Neural cell (in vitro differentiated cells): ENCODE results near the gene MSI2. TPM values are rescaled to one million over a fixed set of nuclear protein-coding genes. Genes with fewer than 3 reads are reported as not detected.

Experiments used
- H2AFZ ChIP-seq: fragments of 200-600, 300-800 bp; sonication (generic), shearing (Covaris generic); 2 replicates; pipeline ENCODE4 v1.6.0; 2014; ENCODE audit warnings: low read depth, mild to moderate bottlenecking, antibody characterized with exemption, low read length, moderate library complexity
- H3F3A ChIP-seq: fragments of 200-600 bp; shearing (Covaris generic); 2 replicates; pipeline ENCODE4 v1.6.1; 2016; ENCODE audit warnings: mild to moderate bottlenecking, moderate library complexity, mixed read lengths, antibody characterized with exemption, low read length; ENCODE audit not compliant: insufficient read depth, poor library complexity, severe bottlenecking
- H3K27ac ChIP-seq: fragments of 200-600, 300-800 bp; sonication (generic), shearing (Covaris generic); 2 replicates; pipeline ENCODE4 v1.5.1; 2014; ENCODE audit warnings: mild to moderate bottlenecking, low read length, moderate library complexity
- H3K27me3 ChIP-seq: fragments of 300-800, 200-600 bp; sonication (generic), shearing (Covaris generic); 2 replicates; pipeline ENCODE4 v1.6.0; 2014; ENCODE audit warnings: mild to moderate bottlenecking, low read depth, low read length, moderate library complexity; ENCODE audit not compliant: insufficient read depth
- H3K36me3 ChIP-seq: fragments of 300-800, 200-600 bp; sonication (generic), shearing (Covaris generic); 2 replicates; pipeline ENCODE4 v1.5.1; 2014; ENCODE audit warnings: mild to moderate bottlenecking, antibody characterized with exemption, low read length, moderate library complexity; ENCODE audit not compliant: insufficient read depth
- H3K4me2 ChIP-seq: fragments of 300-800, 200-600 bp; sonication (generic), shearing (Covaris generic); 2 replicates; pipeline ENCODE4 v1.6.0; 2014; ENCODE audit warnings: mild to moderate bottlenecking, low read length
- H3K4me3 ChIP-seq: fragments of 300-800, 200-600 bp; sonication (generic), shearing (Covaris generic); 2 replicates; pipeline ENCODE4 v1.5.1; 2014; ENCODE audit warnings: mild to moderate bottlenecking, low read length, moderate library complexity
- H3K79me2 ChIP-seq: fragments of 200-600 bp; shearing (Covaris generic); replicated peaks from 2 replicates; pipeline ENCODE4 v1.6.0; 2014; ENCODE audit warnings: mild to moderate bottlenecking, low read length, moderate library complexity; ENCODE audit not compliant: insufficient read depth
- H3K9ac ChIP-seq: fragments of 300-800, 200-600 bp; sonication (generic), shearing (Covaris generic); 2 replicates; pipeline ENCODE4 v1.6.1; 2016; ENCODE audit warnings: mild to moderate bottlenecking, low read length, mixed read lengths
- H3K9me2 ChIP-seq: fragments of 200-600 bp; shearing (Covaris generic); 2 replicates; pipeline ENCODE4 v1.6.1; 2016; ENCODE audit warnings: mild to moderate bottlenecking, low read length, mixed read lengths; ENCODE audit not compliant: insufficient read depth
- H3K9me3 ChIP-seq: fragments of 200-600, 300-800 bp; sonication (generic), shearing (Covaris generic); 2 replicates; pipeline ENCODE4 v1.6.1; 2016; ENCODE audit warnings: mild to moderate bottlenecking, mixed run types, low read length, moderate library complexity, mixed read lengths
- H4K20me1 ChIP-seq: fragments of 200-600 bp; shearing (Covaris generic); 2 replicates; pipeline ENCODE4 v1.6.1; 2016; ENCODE audit warnings: mild to moderate bottlenecking, mixed run types; ENCODE audit not compliant: insufficient read depth
- EP300 ChIP-seq: fragments of 450-650 bp; conservative IDR thresholded peaks from 2 replicates; pipeline ENCODE4 v1.6.1; 2014; ENCODE audit warnings: antibody characterized with exemption, mild to moderate bottlenecking, moderate library complexity; ENCODE audit not compliant: poor library complexity, severe bottlenecking
- EZH2 ChIP-seq: fragments of 200-600, 300-800 bp; shearing (Covaris generic), sonication (generic); IDR thresholded peaks from 2 replicates; pipeline ENCODE4 v1.6.1; 2014; ENCODE audit warnings: antibody characterized with exemption, low read length, borderline replicate concordance, mild to moderate bottlenecking; ENCODE audit not compliant: insufficient read depth, poor library complexity, severe bottlenecking
- MXI1 ChIP-seq: fragments of 450-650 bp; conservative IDR thresholded peaks from 2 replicates; pipeline ENCODE4 v1.6.1; 2014; ENCODE audit warnings: antibody characterized with exemption, mild to moderate bottlenecking; ENCODE audit not compliant: poor library complexity, severe bottlenecking
- POLR2AphosphoS5 ChIP-seq: IDR thresholded peaks from 2 replicates; pipeline ENCODE4 v1.6.1; 2012
- RAD21 ChIP-seq: fragments of 450-650 bp; conservative IDR thresholded peaks from 2 replicates; pipeline ENCODE4 v1.6.1; 2014; ENCODE audit warnings: antibody characterized with exemption, mild to moderate bottlenecking, moderate library complexity
- SMC3 ChIP-seq: fragments of 450-650 bp; conservative IDR thresholded peaks from 2 replicates; pipeline ENCODE4 v1.6.1; 2014; ENCODE audit warnings: antibody characterized with exemption, mild to moderate bottlenecking, moderate library complexity; ENCODE audit not compliant: poor library complexity
- TAF1 ChIP-seq: IDR thresholded peaks from 2 replicates; pipeline ENCODE4 v1.6.1; 2012; ENCODE audit warnings: low read depth
- polyA plus RNA-seq: library from polyadenylated mRNA; depleted of rRNA; stranded (reverse); fragments of >200 nt; gene quantifications from 2 replicates; pipeline ENCODE4 v1.2.3, GENCODE V29; 2014
- TF ChIP-seq, protein P1 (sequence below): fragments of 450-650 bp; IDR thresholded peaks from 2 replicates; pipeline ENCODE4 v1.5.1; 2014; ENCODE audit warnings: antibody characterized with exemption, mild to moderate bottlenecking, moderate library complexity; ENCODE audit not compliant: poor library complexity, severe bottlenecking
- TF ChIP-seq, protein P2 (sequence below): IDR thresholded peaks from 2 replicates; pipeline ENCODE4 v1.6.1; 2012; ENCODE audit warnings: borderline replicate concordance

MSI2 gene
- polyA plus RNA-seq, 1 donor from 2014 or later: 61.4 TPM

DNA sequence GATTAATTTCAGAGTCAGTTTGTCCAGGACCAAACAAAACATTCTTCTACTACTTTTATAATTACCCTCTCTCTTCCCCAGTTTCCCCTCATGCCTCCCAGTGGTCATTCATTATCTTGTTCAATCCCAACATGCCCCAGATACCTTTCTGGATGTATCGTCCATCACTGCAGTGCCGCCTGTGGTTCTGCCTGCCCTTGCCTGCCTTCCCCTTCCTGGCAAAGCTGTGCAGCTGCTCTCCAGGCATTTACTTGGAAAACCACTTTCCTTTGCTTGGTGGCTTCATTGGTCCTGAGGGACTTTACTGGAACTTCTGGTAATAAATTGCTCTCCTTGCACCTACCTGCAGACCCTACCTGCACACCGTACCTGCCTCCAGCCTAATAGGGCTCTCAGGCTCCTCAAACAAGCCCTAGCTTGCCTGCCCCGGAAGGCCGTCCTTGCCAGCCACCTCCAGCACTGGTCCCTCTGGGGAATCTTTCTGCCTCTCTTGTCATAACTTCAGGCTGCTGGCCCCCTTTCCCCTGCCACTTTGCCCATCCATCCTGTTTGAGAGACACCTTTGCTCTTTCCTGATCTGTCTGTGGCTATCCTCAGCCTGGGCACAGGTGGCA lies 19.5 kb upstream of the MSI2 start:
- H3K9me2 ChIP-seq: no peaks in the 10 kb centered on the region
- no peak overlapping the region for H3K4me3 ChIP-seq
- TF ChIP-seq, protein P1, sequence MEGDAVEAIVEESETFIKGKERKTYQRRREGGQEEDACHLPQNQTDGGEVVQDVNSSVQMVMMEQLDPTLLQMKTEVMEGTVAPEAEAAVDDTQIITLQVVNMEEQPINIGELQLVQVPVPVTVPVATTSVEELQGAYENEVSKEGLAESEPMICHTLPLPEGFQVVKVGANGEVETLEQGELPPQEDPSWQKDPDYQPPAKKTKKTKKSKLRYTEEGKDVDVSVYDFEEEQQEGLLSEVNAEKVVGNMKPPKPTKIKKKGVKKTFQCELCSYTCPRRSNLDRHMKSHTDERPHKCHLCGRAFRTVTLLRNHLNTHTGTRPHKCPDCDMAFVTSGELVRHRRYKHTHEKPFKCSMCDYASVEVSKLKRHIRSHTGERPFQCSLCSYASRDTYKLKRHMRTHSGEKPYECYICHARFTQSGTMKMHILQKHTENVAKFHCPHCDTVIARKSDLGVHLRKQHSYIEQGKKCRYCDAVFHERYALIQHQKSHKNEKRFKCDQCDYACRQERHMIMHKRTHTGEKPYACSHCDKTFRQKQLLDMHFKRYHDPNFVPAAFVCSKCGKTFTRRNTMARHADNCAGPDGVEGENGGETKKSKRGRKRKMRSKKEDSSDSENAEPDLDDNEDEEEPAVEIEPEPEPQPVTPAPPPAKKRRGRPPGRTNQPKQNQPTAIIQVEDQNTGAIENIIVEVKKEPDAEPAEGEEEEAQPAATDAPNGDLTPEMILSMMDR: no peak
- TF ChIP-seq POLR2AphosphoS5: no peak
- no peaks in the 10 kb centered on the region for H3K27me3 ChIP-seq
- H3K79me2 ChIP-seq: no peaks in the 10 kb centered on the region
- no peak overlapping the region for H2AFZ ChIP-seq
- H3K4me2 ChIP-seq: no peak overlapping the region
- no peaks in the 10 kb centered on the region for H3K9me3 ChIP-seq
- H4K20me1 ChIP-seq: no peaks in the 10 kb centered on the region
- no peak overlapping the region for H3K27ac ChIP-seq
- H3K9ac ChIP-seq: no peak overlapping the region
- no peaks in the 10 kb centered on the region for H3F3A ChIP-seq
- H3K36me3 ChIP-seq: no peaks in the 10 kb centered on the region

DNA sequence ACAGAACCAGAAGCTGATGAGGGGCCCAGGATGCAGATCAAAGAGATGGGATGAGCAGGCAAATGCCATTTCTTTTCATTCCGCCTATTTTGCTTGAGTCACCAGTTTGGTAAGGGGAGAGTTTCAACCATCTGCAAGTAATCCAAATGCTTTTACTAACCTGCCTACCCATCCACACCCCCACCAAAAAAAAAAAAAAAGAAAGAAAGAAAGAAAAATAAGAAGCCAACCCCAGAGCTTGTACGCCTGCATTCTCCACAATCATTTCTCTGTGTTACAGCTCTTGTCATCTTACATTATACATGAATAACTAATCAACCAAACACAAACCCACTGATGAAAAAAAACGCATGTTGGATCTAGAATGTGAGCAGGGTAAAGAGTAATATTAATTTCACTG lies 15.7 kb upstream of the MSI2 start:
- no peaks in the 10 kb centered on the region for H3K36me3 ChIP-seq
- no peaks in the 10 kb centered on the region for H3K79me2 ChIP-seq
- H3K27me3 ChIP-seq: no peaks in the 10 kb centered on the region
- no peak overlapping the region for H2AFZ ChIP-seq
- H3K4me2 ChIP-seq: no peak overlapping the region
- H3K9me3 ChIP-seq: no peaks in the 10 kb centered on the region
- no peak overlapping the region for H3K9ac ChIP-seq
- TF ChIP-seq, protein P1: no peak
- TF ChIP-seq MXI1 (no peak), RAD21 (no peak), TAF1 (no peak), SMC3 (no peak), EZH2 (no peak), POLR2AphosphoS5 (no peak), EP300 (no peak)
- TF ChIP-seq, protein P2, sequence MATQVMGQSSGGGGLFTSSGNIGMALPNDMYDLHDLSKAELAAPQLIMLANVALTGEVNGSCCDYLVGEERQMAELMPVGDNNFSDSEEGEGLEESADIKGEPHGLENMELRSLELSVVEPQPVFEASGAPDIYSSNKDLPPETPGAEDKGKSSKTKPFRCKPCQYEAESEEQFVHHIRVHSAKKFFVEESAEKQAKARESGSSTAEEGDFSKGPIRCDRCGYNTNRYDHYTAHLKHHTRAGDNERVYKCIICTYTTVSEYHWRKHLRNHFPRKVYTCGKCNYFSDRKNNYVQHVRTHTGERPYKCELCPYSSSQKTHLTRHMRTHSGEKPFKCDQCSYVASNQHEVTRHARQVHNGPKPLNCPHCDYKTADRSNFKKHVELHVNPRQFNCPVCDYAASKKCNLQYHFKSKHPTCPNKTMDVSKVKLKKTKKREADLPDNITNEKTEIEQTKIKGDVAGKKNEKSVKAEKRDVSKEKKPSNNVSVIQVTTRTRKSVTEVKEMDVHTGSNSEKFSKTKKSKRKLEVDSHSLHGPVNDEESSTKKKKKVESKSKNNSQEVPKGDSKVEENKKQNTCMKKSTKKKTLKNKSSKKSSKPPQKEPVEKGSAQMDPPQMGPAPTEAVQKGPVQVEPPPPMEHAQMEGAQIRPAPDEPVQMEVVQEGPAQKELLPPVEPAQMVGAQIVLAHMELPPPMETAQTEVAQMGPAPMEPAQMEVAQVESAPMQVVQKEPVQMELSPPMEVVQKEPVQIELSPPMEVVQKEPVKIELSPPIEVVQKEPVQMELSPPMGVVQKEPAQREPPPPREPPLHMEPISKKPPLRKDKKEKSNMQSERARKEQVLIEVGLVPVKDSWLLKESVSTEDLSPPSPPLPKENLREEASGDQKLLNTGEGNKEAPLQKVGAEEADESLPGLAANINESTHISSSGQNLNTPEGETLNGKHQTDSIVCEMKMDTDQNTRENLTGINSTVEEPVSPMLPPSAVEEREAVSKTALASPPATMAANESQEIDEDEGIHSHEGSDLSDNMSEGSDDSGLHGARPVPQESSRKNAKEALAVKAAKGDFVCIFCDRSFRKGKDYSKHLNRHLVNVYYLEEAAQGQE: no peak
- H3F3A ChIP-seq: no peaks in the 10 kb centered on the region
- no peak overlapping the region for H3K4me3 ChIP-seq
- H4K20me1 ChIP-seq: no peaks in the 10 kb centered on the region
- no peaks in the 10 kb centered on the region for H3K9me2 ChIP-seq
- no peak overlapping the region for H3K27ac ChIP-seq
